Osteocyte (in vitro differentiated cells): ENCODE data around the gene CACNA1H. TPM values are rescaled to one million over a fixed set of nuclear protein-coding genes. Genes with fewer than 3 reads are reported as not detected.

Source experiments
- DNase-seq: peaks from one replicate; pipeline ENCODE4 v3.0.0; 2021; ENCODE audit warnings: mixed read lengths; ENCODE audit not compliant: unreplicated experiment; ENCODE audit errors: extremely low spot score
- H3K27ac Mint-ChIP-seq: one replicate; pipeline ENCODE4 v1.8.0; 2021; ENCODE audit warnings: mild to moderate bottlenecking, mixed read lengths; ENCODE audit not compliant: unreplicated experiment
- H3K27me3 Mint-ChIP-seq: one replicate; pipeline ENCODE4 v1.8.0; 2021; ENCODE audit warnings: mixed read lengths; ENCODE audit not compliant: unreplicated experiment
- H3K36me3 Mint-ChIP-seq: one replicate; pipeline ENCODE4 v1.8.0; 2021; ENCODE audit warnings: mixed read lengths; ENCODE audit not compliant: unreplicated experiment
- H3K4me1 Mint-ChIP-seq: one replicate; pipeline ENCODE4 v1.8.0; 2021; ENCODE audit warnings: mixed read lengths; ENCODE audit not compliant: unreplicated experiment
- H3K4me3 Mint-ChIP-seq: one replicate; pipeline ENCODE4 v1.8.0; 2021; ENCODE audit warnings: mild to moderate bottlenecking, moderate library complexity, mixed read lengths; ENCODE audit not compliant: unreplicated experiment
- H3K9me3 Mint-ChIP-seq: one replicate; pipeline ENCODE4 v1.8.0; 2021; ENCODE audit warnings: mixed read lengths; ENCODE audit not compliant: unreplicated experiment
- CTCF ChIP-seq: fragments of 200-600 bp; sonication (generic); IDR thresholded peaks from 2 replicates; pipeline ENCODE4 v1.5.0; 2021; ENCODE audit warnings: antibody characterized with exemption, mild to moderate bottlenecking, moderate library complexity
- total RNA-seq: library from RNA; stranded (reverse); gene quantifications from 2 replicates; pipeline ENCODE4 v1.2.1, GENCODE V29; 2021

CACNA1H gene
- total RNA-seq, 1 donor from 2014 or later: 21.2 TPM

GRCh38 chr16:1122398-1122765, 30.5 kb upstream of the CACNA1H start:
- TF ChIP-seq CTCF: no peak

GRCh38 chr16:1123525-1124230, 29.2 kb upstream of the CACNA1H start:
- Mint-ChIP-seq H3K27me3 (no peaks in the 10 kb centered on the region), H3K27ac (no peak overlapping the region), H3K9me3 (no peaks in the 10 kb centered on the region), H3K36me3 (no peaks in the 10 kb centered on the region), H3K4me3 (no peak overlapping the region), H3K4me1 (no peaks in the 10 kb centered on the region)
- DNase-seq: no peak
- no peak for TF ChIP-seq CTCF

More at GRCh38 chr16:1122398-1122765, 30.5 kb upstream of the CACNA1H start:
- no peak for DNase-seq
- Mint-ChIP-seq H3K27me3 (no peaks in the 10 kb centered on the region), H3K4me1 (no peaks in the 10 kb centered on the region), H3K4me3 (no peak overlapping the region), H3K27ac (no peak overlapping the region), H3K9me3 (no peaks in the 10 kb centered on the region), H3K36me3 (no peaks in the 10 kb centered on the region)

- no peak for DNase-seq
- Mint-ChIP-seq H3K27me3 (no peaks in the 10 kb centered on the region), H3K4me1 (no peaks in the 10 kb centered on the region), H3K36me3 (no peaks in the 10 kb centered on the region), H3K4me3 (no peak overlapping the region), H3K9me3 (no peaks in the 10 kb centered on the region), H3K27ac (no peak overlapping the region)
- no peak for TF ChIP-seq CTCF
Observed at GRCh38 chr16:1124291-1124690, 28.6 kb upstream of the CACNA1H start.

- no peak overlapping the region for H3K4me3 Mint-ChIP-seq
- TF ChIP-seq CTCF: no peak
- no peak for DNase-seq
- no peaks in the 10 kb centered on the region for H3K27me3 Mint-ChIP-seq
- no peak overlapping the region for H3K27ac Mint-ChIP-seq
- no peaks in the 10 kb centered on the region for H3K4me1 Mint-ChIP-seq
- H3K9me3 Mint-ChIP-seq: no peaks in the 10 kb centered on the region
- no peaks in the 10 kb centered on the region for H3K36me3 Mint-ChIP-seq
Observed at GRCh38 chr16:1124795-1125194, 28.1 kb upstream of the CACNA1H start.

DNA sequence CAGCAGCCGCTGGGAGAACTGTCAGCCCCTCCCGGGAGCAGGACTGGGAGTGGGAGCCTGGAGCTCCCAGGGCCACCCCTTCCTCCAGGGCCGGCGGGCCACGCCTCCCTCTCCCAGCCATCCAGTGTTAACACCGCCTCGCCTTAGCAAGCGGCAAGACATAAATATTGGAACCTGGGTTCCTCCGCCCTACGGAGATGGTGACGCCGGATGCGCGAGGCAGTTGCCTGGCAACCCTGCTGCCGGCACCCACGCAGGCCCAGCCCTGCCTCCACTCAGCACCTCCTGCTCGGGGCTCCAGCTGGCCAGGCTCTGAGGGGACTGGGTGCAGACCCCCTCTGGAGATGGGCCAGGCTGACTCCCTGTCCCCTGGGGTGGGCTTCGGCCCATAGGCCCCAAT, 27.4 kb upstream of the CACNA1H start:
- Mint-ChIP-seq H3K36me3 (no peaks in the 10 kb centered on the region), H3K4me3 (no peak overlapping the region), H3K27me3 (no peaks in the 10 kb centered on the region), H3K9me3 (no peaks in the 10 kb centered on the region), H3K4me1 (no peaks in the 10 kb centered on the region), H3K27ac (no peak overlapping the region)
- DNase-seq: no peak
- TF ChIP-seq CTCF: no peak
